Keratinocyte (primary cell): ENCODE results near the gene SMG1.
A peak's percentile ranks its signal among the peaks of the same experiment; 100 is the strongest.

ENCODE experiments used
- EZH2 ChIP-seq: IDR thresholded peaks from one replicate; pipeline ENCODE4 v1.6.1; 2012; ENCODE audit warnings: inconsistent platforms, mild to moderate bottlenecking, low read length, moderate library complexity
- TF ChIP-seq, protein P1 (sequence below), 3 experiments: IDR thresholded peaks in 1 of 3; conservative IDR thresholded peaks in 1 of 3; optimal IDR thresholded peaks in 1 of 3; 2 replicates in 2 of 3; 3 replicates in 1 of 3; pipeline versions ENCODE3 to v1.5.1; 2011; ENCODE audit warnings: low read length in 3 of 3, mild to moderate bottlenecking in 3 of 3, moderate library complexity in 2 of 3, control low read depth in 1 of 3, inconsistent platforms in 1 of 3; ENCODE audit not compliant: insufficient read depth in 2 of 3; ENCODE audit errors: extremely low read depth in 1 of 3

DNA sequence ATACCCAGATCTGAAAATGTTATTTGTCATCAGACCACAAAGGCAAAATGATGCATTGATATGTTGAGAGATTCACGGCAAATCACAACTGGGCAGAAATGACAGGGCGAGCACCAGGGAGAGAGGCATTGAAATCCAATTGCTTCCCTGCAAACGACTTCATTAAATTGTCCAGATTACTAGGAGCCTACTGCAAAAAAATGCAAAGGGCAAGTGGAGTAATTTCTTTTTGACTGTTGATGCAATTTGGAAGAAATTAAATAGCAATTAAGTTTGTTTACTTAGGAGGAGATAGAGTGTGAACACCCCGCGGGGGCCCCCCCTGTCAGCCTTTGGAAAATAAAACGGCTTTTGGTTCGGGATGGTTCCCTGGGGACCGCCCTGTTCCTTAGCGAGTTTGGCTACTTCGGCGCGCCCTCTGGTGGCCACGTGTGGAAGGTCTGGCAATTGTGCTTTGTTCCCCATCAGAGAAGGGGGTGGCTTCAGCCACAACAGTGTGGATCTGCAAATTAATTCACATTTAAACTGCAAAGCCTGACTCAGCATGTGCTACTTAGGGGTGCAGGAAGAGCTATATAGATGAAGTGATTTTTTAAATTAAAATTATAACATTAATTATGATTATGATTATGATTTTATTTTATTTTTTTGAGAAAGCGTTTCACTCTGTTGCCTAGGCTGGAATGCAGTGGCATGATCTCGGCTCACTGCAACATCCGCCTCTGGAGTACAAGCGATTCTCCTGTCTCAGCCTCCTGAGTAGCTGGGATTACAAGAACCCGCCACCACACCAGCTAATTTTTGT is 43.0 kb upstream of the SMG1 start:
- TF ChIP-seq, protein P1, sequence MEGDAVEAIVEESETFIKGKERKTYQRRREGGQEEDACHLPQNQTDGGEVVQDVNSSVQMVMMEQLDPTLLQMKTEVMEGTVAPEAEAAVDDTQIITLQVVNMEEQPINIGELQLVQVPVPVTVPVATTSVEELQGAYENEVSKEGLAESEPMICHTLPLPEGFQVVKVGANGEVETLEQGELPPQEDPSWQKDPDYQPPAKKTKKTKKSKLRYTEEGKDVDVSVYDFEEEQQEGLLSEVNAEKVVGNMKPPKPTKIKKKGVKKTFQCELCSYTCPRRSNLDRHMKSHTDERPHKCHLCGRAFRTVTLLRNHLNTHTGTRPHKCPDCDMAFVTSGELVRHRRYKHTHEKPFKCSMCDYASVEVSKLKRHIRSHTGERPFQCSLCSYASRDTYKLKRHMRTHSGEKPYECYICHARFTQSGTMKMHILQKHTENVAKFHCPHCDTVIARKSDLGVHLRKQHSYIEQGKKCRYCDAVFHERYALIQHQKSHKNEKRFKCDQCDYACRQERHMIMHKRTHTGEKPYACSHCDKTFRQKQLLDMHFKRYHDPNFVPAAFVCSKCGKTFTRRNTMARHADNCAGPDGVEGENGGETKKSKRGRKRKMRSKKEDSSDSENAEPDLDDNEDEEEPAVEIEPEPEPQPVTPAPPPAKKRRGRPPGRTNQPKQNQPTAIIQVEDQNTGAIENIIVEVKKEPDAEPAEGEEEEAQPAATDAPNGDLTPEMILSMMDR (optimal IDR thresholded peaks at IDR 0.05 in 1 of 3, IDR thresholded peaks at IDR 0.05 in 1 of 3, conservative IDR thresholded peaks at IDR 0.05 in 1 of 3; ENCODE audit: extremely low read depth in 1 of 3, insufficient read depth in 2 of 3, low read length in 3 of 3): peak; percentile 90 to 95 (median 91)
- TF ChIP-seq EZH2: no peak
